Natural killer cell (primary cell): ENCODE results near the gene SLC43A1. TPM values are rescaled to one million over a fixed set of nuclear protein-coding genes. Genes with fewer than 3 reads are reported as not detected.

ENCODE experiments used
- ATAC-seq, 3 donors: fragments of 150-1000 bp in 2 of 3; fragments of 200-7000 bp in 1 of 3; cut with Tn5 transposase; 1 replicate in 1 of 3; 2 replicates in 2 of 3; pipeline ENCODE4 v1.10.0; 2021; ENCODE audit warnings: mild to moderate bottlenecking in 2 of 3, moderate library complexity in 2 of 3
- DNase-seq, 2 donors: peaks; one replicate each; pipeline versions ENCODE4 v3.0.0 to v3.0.0-alpha.2; 2013 to 2021; ENCODE audit warnings: mixed read lengths in 1 of 2
- H3K27ac ChIP-seq: one replicate; pipeline ENCODE4 v1.5.1; 2013; ENCODE audit warnings: mild to moderate bottlenecking, low read length
- H3K27me3 ChIP-seq: one replicate; pipeline ENCODE4 v1.6.1; 2013; ENCODE audit warnings: low read length; ENCODE audit not compliant: control insufficient read depth, insufficient read depth
- H3K36me3 ChIP-seq: one replicate; pipeline ENCODE4 v1.6.1; 2013; ENCODE audit warnings: low read length; ENCODE audit not compliant: control insufficient read depth, insufficient read depth
- H3K4me1 ChIP-seq: one replicate; pipeline ENCODE4 v1.6.1; 2013; ENCODE audit warnings: low read length; ENCODE audit not compliant: control insufficient read depth, insufficient read depth
- H3K4me3 ChIP-seq: one replicate; pipeline ENCODE4 v1.5.1; 2013; ENCODE audit warnings: low read length
- H3K9me3 ChIP-seq: one replicate; pipeline ENCODE4 v1.6.1; 2013; ENCODE audit warnings: low read length; ENCODE audit not compliant: control insufficient read depth, insufficient read depth
- H3K27ac Mint-ChIP-seq, 2 donors: one replicate each; pipeline ENCODE4 v1.8.0; 2022; ENCODE audit warnings: mild to moderate bottlenecking in 2 of 2, mixed read lengths in 2 of 2, moderate library complexity in 1 of 2
- H3K27me3 Mint-ChIP-seq, 2 donors: one replicate each; pipeline ENCODE4 v1.8.0; 2022; ENCODE audit warnings: low read depth in 2 of 2, mixed read lengths in 2 of 2
- H3K36me3 Mint-ChIP-seq: one replicate; pipeline ENCODE4 v1.8.0; 2022; ENCODE audit warnings: mixed read lengths
- H3K4me1 Mint-ChIP-seq, 2 donors: one replicate each; pipeline ENCODE4 v1.8.0; 2022; ENCODE audit warnings: mixed read lengths in 2 of 2
- H3K4me3 Mint-ChIP-seq: one replicate; pipeline ENCODE4 v1.8.0; 2022; ENCODE audit warnings: mild to moderate bottlenecking, moderate library complexity, mixed read lengths
- H3K9me3 Mint-ChIP-seq, 2 donors: one replicate each; pipeline ENCODE4 v1.8.0; 2022; ENCODE audit warnings: mixed read lengths in 2 of 2
- CTCF ChIP-seq: fragments of 200-600 bp; IDR thresholded peaks from one replicate; pipeline ENCODE4 v1.8.0; 2022; ENCODE audit warnings: antibody characterized with exemption
- WGBS: methylation state at CpG from one replicate; pipeline ENCODE4 v1.1.7; 2013; ENCODE audit warnings: missing lambda C conversion rate; ENCODE audit not compliant: insufficient coverage; 5-methylcytosine and 5-hydroxymethylcytosine counted together
- intact Hi-C: fragments of 100-400 bp; cut with micrococcal nuclease; formaldehyde crosslinking; loops from one replicate; pipeline ENCODE4 v1.14.2; 2022
- total RNA-seq, 4 donors: library from RNA; stranded (reverse); fragments of 120-200 nt in 1 of 4; gene quantifications; one replicate each; pipeline versions ENCODE4 v1.2.3 to v1.2.4, GENCODE V29; 2013 to 2022

SLC43A1 gene
- total RNA-seq, 3 donors from 2014 or later (not counting 1 experiment from before 2014, with no cell fraction given), result 11.3 to 20.6 (median 13.9) TPM

- Histone ChIP-seq H3K27me3 (no peaks in the 10 kb centered on the region), H3K4me3 (no peak overlapping the region), H3K9me3 (no peaks in the 10 kb centered on the region), H3K36me3 (peaks cover 81% of the 10 kb centered on the region), H3K27ac (no peak overlapping the region), H3K4me1 (no peaks in the 10 kb centered on the region)
- Mint-ChIP-seq H3K4me1 (peaks cover 4 to 7% of the 10 kb centered on the region in 2 donors), H3K9me3 (no peaks in the 10 kb centered on the region), H3K36me3 (peaks cover 17% of the 10 kb centered on the region), H3K4me3 (no peak overlapping the region), H3K27ac (no peak overlapping the region), H3K27me3 (no peaks in the 10 kb centered on the region)
- 91% methylated on average over 8 of the region's 8 CpGs for WGBS
- no peak for TF ChIP-seq CTCF
- intact Hi-C loops, result no loop called here
- no peak for ATAC-seq
- DNase-seq, result no peak
Measured at GRCh38 chr11:57556041-57556440, 40.5 kb upstream of the SLC43A1 start.

GRCh38 chr11:57555393-57555792 lies 39.9 kb upstream of the SLC43A1 start:
- Mint-ChIP-seq H3K4me3 (no peak overlapping the region), H3K27ac (no peak overlapping the region), H3K36me3 (peaks cover 17% of the 10 kb centered on the region)

GRCh38 chr11:57552479-57552878 lies 37.0 kb upstream of the SLC43A1 start:
- Mint-ChIP-seq H3K4me1 (peaks cover 0 to 4% of the 10 kb centered on the region in 2 donors), H3K27me3 (no peaks in the 10 kb centered on the region), H3K4me3 (no peak overlapping the region), H3K36me3 (peaks cover 17% of the 10 kb centered on the region), H3K27ac (no peak overlapping the region), H3K9me3 (no peaks in the 10 kb centered on the region)
- Histone ChIP-seq H3K27ac (no peak overlapping the region), H3K4me1 (peaks cover 7% of the 10 kb centered on the region), H3K27me3 (no peaks in the 10 kb centered on the region), H3K4me3 (no peak overlapping the region), H3K9me3 (no peaks in the 10 kb centered on the region), H3K36me3 (peaks cover 75% of the 10 kb centered on the region)
- 96% methylated on average over 5 of the region's 5 CpGs for WGBS
- intact Hi-C loops, result no loop called here
- no peak for TF ChIP-seq CTCF
- no peak for DNase-seq
- ATAC-seq, result no peak

More at GRCh38 chr11:57555393-57555792, 39.9 kb upstream of the SLC43A1 start:
- Histone ChIP-seq H3K27ac (no peak overlapping the region), H3K4me1 (no peaks in the 10 kb centered on the region), H3K27me3 (no peaks in the 10 kb centered on the region), H3K4me3 (no peak overlapping the region), H3K9me3 (no peaks in the 10 kb centered on the region), H3K36me3 (peaks cover 87% of the 10 kb centered on the region)
- H3K9me3 Mint-ChIP-seq, result no peaks in the 10 kb centered on the region
- WGBS, result 96% methylated on average over 2 of the region's 2 CpGs
- no peak for ATAC-seq
- peaks cover 0 to 4% of the 10 kb centered on the region in 2 donors for H3K4me1 Mint-ChIP-seq
- no peaks in the 10 kb centered on the region for H3K27me3 Mint-ChIP-seq
- TF ChIP-seq CTCF, result no peak
- no peak for DNase-seq
- intact Hi-C loops, result no loop called here

DNA sequence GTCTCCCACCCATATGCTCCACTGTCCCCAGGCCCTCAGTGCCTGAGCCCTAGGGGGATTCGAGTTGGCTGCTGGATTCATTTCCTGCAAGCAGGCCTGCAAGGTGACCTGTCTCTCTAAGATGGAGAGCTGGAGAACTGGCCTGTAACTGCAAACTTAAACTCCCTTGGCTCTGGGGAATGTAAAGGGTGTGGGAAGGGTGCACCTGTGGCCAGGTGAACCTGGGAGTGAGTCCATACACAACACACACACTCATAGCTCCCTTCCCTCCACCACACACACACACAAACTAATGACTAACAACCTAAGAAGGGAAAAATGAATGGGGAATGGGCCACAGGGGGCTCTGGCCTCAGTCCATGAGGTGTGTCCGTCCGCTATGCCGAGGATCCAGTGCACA lies 36.4 kb upstream of the SLC43A1 start:
- Histone ChIP-seq H3K9me3 (no peaks in the 10 kb centered on the region), H3K4me1 (peaks cover 13% of the 10 kb centered on the region), H3K27ac (no peak overlapping the region), H3K4me3 (no peak overlapping the region), H3K27me3 (no peaks in the 10 kb centered on the region), H3K36me3 (peaks cover 72% of the 10 kb centered on the region)
- TF ChIP-seq CTCF, result no peak
- Mint-ChIP-seq H3K9me3 (no peaks in the 10 kb centered on the region), H3K4me3 (no peak overlapping the region), H3K27me3 (no peaks in the 10 kb centered on the region), H3K27ac (no peak overlapping the region), H3K36me3 (peaks cover 17% of the 10 kb centered on the region), H3K4me1 (peaks cover 0 to 8% of the 10 kb centered on the region in 2 donors)
- intact Hi-C loops, result no loop called here
- 94% methylated on average over 4 of the region's 4 CpGs for WGBS
- no peak for ATAC-seq
- DNase-seq, result no peak
